Trophoblast cell (in vitro differentiated cells and primary cell): Measurements from ENCODE around the gene OR11G2.
"Not testable (repeated sequence)": the region's sequence is repeated elsewhere in the genome, so short reads cannot be mapped to it uniquely, and the experiment has no call there.

Experiments
- DNase-seq, 2 donors: peaks; one replicate each; pipeline ENCODE4 v3.0.0-alpha.2; 2016
- H2AFZ ChIP-seq: 2 replicates; pipeline ENCODE4 v1.6.1; 2013; ENCODE audit warnings: low read length, moderate library complexity, mild to moderate bottlenecking; ENCODE audit not compliant: insufficient read depth, poor library complexity
- H2AK5ac ChIP-seq: 2 replicates; pipeline ENCODE4 v1.6.1; 2013; ENCODE audit warnings: mild to moderate bottlenecking, low read length
- H2BK120ac ChIP-seq: 2 replicates; pipeline ENCODE4 v1.6.1; 2013; ENCODE audit warnings: low read length, mild to moderate bottlenecking, moderate library complexity; ENCODE audit not compliant: insufficient read depth, poor library complexity
- H2BK12ac ChIP-seq: 2 replicates; pipeline ENCODE4 v1.6.1; 2013; ENCODE audit warnings: mild to moderate bottlenecking, low read length, moderate library complexity
- H2BK5ac ChIP-seq: 2 replicates; pipeline ENCODE4 v1.6.1; 2013; ENCODE audit warnings: low read length, low read depth, moderate library complexity, mild to moderate bottlenecking; ENCODE audit not compliant: poor library complexity
- H3K14ac ChIP-seq: 2 replicates; pipeline ENCODE4 v1.6.1; 2013; ENCODE audit warnings: mild to moderate bottlenecking, low read length
- H3K18ac ChIP-seq: 2 replicates; pipeline ENCODE4 v1.6.1; 2013; ENCODE audit warnings: mild to moderate bottlenecking, low read length
- H3K23ac ChIP-seq: 2 replicates; pipeline ENCODE4 v1.6.1; 2013; ENCODE audit warnings: low read length
- H3K27ac ChIP-seq: 2 replicates; pipeline ENCODE4 v1.5.1; 2013; ENCODE audit warnings: low read depth, mild to moderate bottlenecking, inconsistent platforms, low read length, moderate library complexity
- H3K27me3 ChIP-seq: 2 replicates; pipeline ENCODE4 v1.6.1; 2013; ENCODE audit warnings: inconsistent platforms, mild to moderate bottlenecking, low read length, moderate library complexity; ENCODE audit not compliant: insufficient read depth
- H3K36me3 ChIP-seq, 2 experiments: 1 replicate in 1 of 2; 2 replicates in 1 of 2; pipeline ENCODE4 v1.6.1; 2013; ENCODE audit warnings: low read length in 2 of 2, mild to moderate bottlenecking in 2 of 2, moderate library complexity in 1 of 2; ENCODE audit not compliant: insufficient read depth in 2 of 2, control insufficient read depth in 1 of 2
- H3K4ac ChIP-seq: 2 replicates; pipeline ENCODE4 v1.6.1; 2013; ENCODE audit warnings: low read depth, mild to moderate bottlenecking, low read length, moderate library complexity
- H3K4me1 ChIP-seq, 2 experiments: 1 replicate in 1 of 2; 2 replicates in 1 of 2; pipeline ENCODE4 v1.6.1; 2013; ENCODE audit warnings: low read length in 2 of 2, mild to moderate bottlenecking in 2 of 2, moderate library complexity in 1 of 2; ENCODE audit not compliant: insufficient read depth in 2 of 2, control insufficient read depth in 1 of 2
- H3K4me2 ChIP-seq: 2 replicates; pipeline ENCODE4 v1.6.1; 2013; ENCODE audit warnings: inconsistent platforms, mild to moderate bottlenecking, low read length, moderate library complexity
- H3K4me3 ChIP-seq: 2 replicates; pipeline ENCODE4 v1.5.1; 2013; ENCODE audit warnings: mild to moderate bottlenecking, low read depth, low read length, inconsistent platforms
- H3K79me1 ChIP-seq: one replicate; pipeline ENCODE4 v1.6.1; 2013; ENCODE audit warnings: low read length
- H3K79me2 ChIP-seq: 2 replicates; pipeline ENCODE4 v1.6.1; 2013; ENCODE audit warnings: low read length, mild to moderate bottlenecking; ENCODE audit not compliant: control insufficient read depth, insufficient read depth, poor library complexity
- H3K9ac ChIP-seq: 2 replicates; pipeline ENCODE4 v1.6.1; 2013; ENCODE audit warnings: mild to moderate bottlenecking, low read length
- H3K9me3 ChIP-seq: 2 replicates; pipeline ENCODE4 v1.6.1; 2013; ENCODE audit warnings: low read depth, mild to moderate bottlenecking, control low read depth, inconsistent platforms, low read length; ENCODE audit not compliant: insufficient read depth
- H4K12ac ChIP-seq: 2 replicates; pipeline ENCODE4 v1.6.1; 2013; ENCODE audit warnings: low read depth, mild to moderate bottlenecking, low read length, moderate library complexity
- H4K8ac ChIP-seq: 2 replicates; pipeline ENCODE4 v1.6.1; 2013; ENCODE audit warnings: low read depth, mild to moderate bottlenecking, low read length, moderate library complexity
- H4K91ac ChIP-seq: one replicate; pipeline ENCODE4 v1.6.1; 2013; ENCODE audit warnings: low read depth, mild to moderate bottlenecking, low read length, moderate library complexity
- WGBS: extraction: QIAGEN DNeasy Blood & Tissue Kit; methylation state at CpG from one replicate; pipeline ENCODE4 v1.1.7; 2013; ENCODE audit warnings: missing lambda C conversion rate; ENCODE audit not compliant: insufficient read length, insufficient coverage; ENCODE audit errors: extremely low coverage; 5-methylcytosine and 5-hydroxymethylcytosine counted together

OR11G2 gene

GRCh38 chr14:20209595-20209994, 18.9 kb downstream of the OR11G2 start:
- Histone ChIP-seq H3K36me3 (no peaks in the 10 kb centered on the region), H2BK12ac (no peak overlapping the region), H4K91ac (no peak overlapping the region), H3K9ac (no peak overlapping the region), H2AK5ac (no peak overlapping the region), H3K79me1 (no peaks in the 10 kb centered on the region), H3K4me3 (no peak overlapping the region), H2AFZ (no peak overlapping the region), H2BK120ac (no peak overlapping the region), H4K8ac (no peak overlapping the region), H3K18ac (no peak overlapping the region), H3K4me2 (no peak overlapping the region), H2BK5ac (no peak overlapping the region), H3K27ac (no peak overlapping the region), H3K9me3 (peaks cover 4% of the 10 kb centered on the region), H4K12ac (no peak overlapping the region), H3K4me1 (no peaks in the 10 kb centered on the region), H3K4ac (no peak overlapping the region), H3K27me3 (no peaks in the 10 kb centered on the region), H3K14ac (no peak overlapping the region), H3K23ac (no peak overlapping the region), H3K79me2 (no peaks in the 10 kb centered on the region)
- WGBS: no CpG with 5 or more reads among the region's 2 CpGs
- DNase-seq: no peak

- WGBS: no CpG with 5 or more reads among the region's 28 CpGs
- H2AK5ac ChIP-seq: not testable (repeated sequence)
Observed at GRCh38 chr14:20212406-20212805, 21.7 kb downstream of the OR11G2 start.

DNA sequence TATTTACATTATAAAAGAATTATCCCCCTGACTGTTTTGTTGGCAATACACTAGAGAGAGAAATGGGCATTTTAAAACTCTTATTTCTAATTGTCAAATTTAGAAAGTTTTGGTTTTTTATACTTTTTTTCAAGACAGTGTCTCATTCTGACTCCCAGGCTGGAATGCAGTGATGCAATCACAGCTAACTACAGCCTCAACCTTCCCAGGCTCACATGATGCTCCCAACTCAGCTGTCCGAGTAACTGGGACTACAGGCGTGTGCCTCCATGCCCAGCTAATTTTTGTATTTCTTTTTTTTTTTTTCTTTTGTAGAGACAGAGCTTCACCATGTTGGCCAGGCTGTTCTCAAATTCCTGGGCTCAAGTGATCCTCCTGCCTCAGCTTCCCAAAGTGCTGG, 24.5 kb downstream of the OR11G2 start:
- Histone ChIP-seq H3K14ac (no peak overlapping the region), H2AK5ac (no peak overlapping the region), H2BK12ac (no peak overlapping the region), H4K8ac (no peak overlapping the region), H2AFZ (no peak overlapping the region), H3K36me3 (no peaks in the 10 kb centered on the region), H3K4ac (no peak overlapping the region), H3K79me1 (no peaks in the 10 kb centered on the region), H4K91ac (no peak overlapping the region), H3K4me1 (no peaks in the 10 kb centered on the region), H3K23ac (no peak overlapping the region), H3K4me2 (no peak overlapping the region), H3K18ac (no peak overlapping the region), H3K4me3 (no peak overlapping the region), H3K27me3 (no peaks in the 10 kb centered on the region), H3K27ac (no peak overlapping the region), H3K79me2 (no peaks in the 10 kb centered on the region), H3K9ac (no peak overlapping the region), H4K12ac (no peak overlapping the region), H2BK5ac (no peak overlapping the region), H3K9me3 (peaks cover 3% of the 10 kb centered on the region), H2BK120ac (no peak overlapping the region)
- WGBS: no CpG with 5 or more reads among the region's 2 CpGs
- DNase-seq: no peak

More at GRCh38 chr14:20212406-20212805, 21.7 kb downstream of the OR11G2 start:
- not testable (repeated sequence) for H3K79me1 ChIP-seq, H3K4me1 ChIP-seq, H4K8ac ChIP-seq, H2BK120ac ChIP-seq, H3K4me3 ChIP-seq, H3K14ac ChIP-seq, H3K9ac ChIP-seq, H3K4me2 ChIP-seq, H3K36me3 ChIP-seq, H4K12ac ChIP-seq, H4K91ac ChIP-seq, H3K79me2 ChIP-seq, H3K27ac ChIP-seq, DNase-seq, H3K18ac ChIP-seq, H3K9me3 ChIP-seq, H3K27me3 ChIP-seq, H2AFZ ChIP-seq, H2BK5ac ChIP-seq, H2BK12ac ChIP-seq, H3K4ac ChIP-seq, H3K23ac ChIP-seq

DNA sequence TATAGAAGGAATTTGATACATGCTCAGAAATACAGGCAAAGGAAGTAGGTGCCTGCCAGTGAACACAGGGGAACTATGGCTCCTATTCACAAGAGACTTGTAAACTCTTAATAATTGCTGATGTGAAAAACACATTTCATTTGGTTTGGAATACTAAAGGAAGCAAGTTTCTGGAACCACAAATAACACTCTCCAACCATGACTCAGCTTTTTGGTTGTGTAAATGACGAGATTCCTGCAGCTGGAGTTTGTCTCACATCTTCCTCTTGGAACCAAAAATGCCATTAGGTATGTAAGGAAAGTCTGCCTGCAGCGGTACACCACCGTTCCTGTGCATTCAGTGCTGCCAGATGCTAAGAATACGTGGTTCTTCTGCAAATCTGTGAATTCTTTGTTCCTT, 28.3 kb downstream of the OR11G2 start:
- H3K36me3 ChIP-seq: no peaks in the 10 kb centered on the region
- H2BK5ac ChIP-seq: no peak overlapping the region
- H3K9ac ChIP-seq: no peak overlapping the region
- H3K14ac ChIP-seq: no peak overlapping the region
- no peak overlapping the region for H2BK120ac ChIP-seq
- H3K18ac ChIP-seq: no peak overlapping the region
- H4K8ac ChIP-seq: no peak overlapping the region
- no peak overlapping the region for H3K4me3 ChIP-seq
- H3K27ac ChIP-seq: no peak overlapping the region
- H3K9me3 ChIP-seq: peaks cover 3% of the 10 kb centered on the region
- H3K4me2 ChIP-seq: no peak overlapping the region
- no peak overlapping the region for H4K12ac ChIP-seq
- no peaks in the 10 kb centered on the region for H3K27me3 ChIP-seq
- WGBS: no CpG with 5 or more reads among the region's 4 CpGs
- H4K91ac ChIP-seq: no peak overlapping the region
- H2BK12ac ChIP-seq: no peak overlapping the region
- H2AK5ac ChIP-seq: no peak overlapping the region
- H2AFZ ChIP-seq: no peak overlapping the region
- peak in 1 of 2 donors; percentile 13 for DNase-seq
- no peaks in the 10 kb centered on the region for H3K79me1 ChIP-seq
- no peaks in the 10 kb centered on the region for H3K79me2 ChIP-seq
- H3K4me1 ChIP-seq: no peaks in the 10 kb centered on the region
- H3K4ac ChIP-seq: no peak overlapping the region
- H3K23ac ChIP-seq: no peak overlapping the region
